HTR-8/SVneo (cell line): ENCODE measurements around the gene CACNA2D3.

Experiments
- DNase-seq: peaks from one replicate; pipeline ENCODE4 v3.0.0; 2011; ENCODE audit warnings: low spot score, mixed read lengths; ENCODE audit not compliant: insufficient read length
- FAIRE-seq: peaks from 2 replicates; lab custom pipeline; 2011; peaks lifted over from hg19 to GRCh38; lab: Jason Lieb, UNC

CACNA2D3 gene

DNA sequence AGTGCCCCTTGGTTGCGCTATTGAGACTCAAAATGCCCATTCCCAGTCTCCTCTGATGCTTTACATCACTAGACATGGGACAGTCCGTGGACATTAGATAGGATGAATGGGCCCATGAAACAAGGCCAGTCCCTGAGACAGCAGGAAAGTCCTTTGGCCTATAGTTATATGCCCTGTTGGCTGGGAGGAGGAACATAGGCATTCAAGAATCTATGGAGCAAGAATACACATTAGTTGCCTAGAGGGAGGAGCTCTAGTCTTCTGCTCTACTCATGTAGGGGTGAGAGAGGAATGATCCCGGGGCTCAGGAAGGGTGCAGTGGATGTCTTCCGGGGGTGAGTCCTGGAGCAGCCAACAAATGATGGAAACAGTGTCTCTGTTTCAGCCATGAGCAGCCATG lies 863.5 kb downstream of the CACNA2D3 start:
- DNase-seq, result no peak
- no peak for FAIRE-seq

- DNase-seq, result no peak
- FAIRE-seq, result no peak
These were observed 863.9 kb downstream of the CACNA2D3 start for GRCh38 chr3:54986294-54986693.

DNA sequence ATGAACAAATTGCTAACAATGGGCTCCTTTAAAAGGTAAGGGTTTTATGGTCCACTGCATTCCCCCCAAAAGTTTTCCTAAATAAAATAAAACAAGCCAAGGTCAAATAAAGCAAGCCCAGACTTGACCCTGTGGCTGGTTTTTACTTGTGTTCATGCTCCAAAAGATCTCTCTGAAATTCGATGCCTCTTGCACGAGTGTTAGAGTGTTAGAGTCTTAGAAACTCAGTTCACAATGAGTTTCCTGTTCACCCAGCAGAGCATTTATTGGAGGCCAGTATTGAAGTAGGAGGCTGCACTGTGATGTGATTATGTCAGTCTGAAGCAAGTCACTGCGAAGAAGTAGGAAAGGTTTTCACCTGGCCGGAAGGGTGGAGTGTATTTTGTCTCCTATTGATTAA lies 865.4 kb downstream of the CACNA2D3 start:
- DNase-seq (no peak), FAIRE-seq (no peak)

DNA sequence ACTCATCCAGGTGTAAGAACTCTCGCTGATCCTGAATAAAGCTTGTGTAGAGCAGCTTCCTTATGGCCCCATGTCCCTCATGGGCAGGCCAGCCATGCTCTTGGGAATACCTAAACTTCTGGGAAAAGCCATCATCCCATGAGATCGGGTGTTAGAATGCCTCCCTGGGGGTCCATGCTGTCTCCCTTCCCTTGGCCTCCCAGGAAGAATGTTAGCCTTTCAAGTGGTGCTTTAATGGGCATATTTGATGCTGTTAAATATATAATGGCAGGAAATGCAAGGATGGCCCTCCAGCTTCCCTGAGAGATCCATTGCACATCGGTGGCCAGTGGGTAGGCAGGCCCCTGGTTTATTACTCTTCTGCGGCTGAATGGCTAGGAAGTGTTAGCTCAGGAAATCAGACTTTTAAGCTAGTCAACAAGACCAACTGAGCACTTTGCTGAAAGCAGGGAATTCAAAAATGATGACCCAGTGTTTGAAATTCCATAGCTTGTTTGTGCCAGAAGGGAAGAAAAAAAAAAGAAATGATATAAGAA lies 866.0 kb downstream of the CACNA2D3 start:
- no peak for DNase-seq
- FAIRE-seq, result no peak

GRCh38 chr3:54988838-54989630 lies 866.7 kb downstream of the CACNA2D3 start:
- FAIRE-seq (no peak), DNase-seq (peak; percentile 21)

DNA sequence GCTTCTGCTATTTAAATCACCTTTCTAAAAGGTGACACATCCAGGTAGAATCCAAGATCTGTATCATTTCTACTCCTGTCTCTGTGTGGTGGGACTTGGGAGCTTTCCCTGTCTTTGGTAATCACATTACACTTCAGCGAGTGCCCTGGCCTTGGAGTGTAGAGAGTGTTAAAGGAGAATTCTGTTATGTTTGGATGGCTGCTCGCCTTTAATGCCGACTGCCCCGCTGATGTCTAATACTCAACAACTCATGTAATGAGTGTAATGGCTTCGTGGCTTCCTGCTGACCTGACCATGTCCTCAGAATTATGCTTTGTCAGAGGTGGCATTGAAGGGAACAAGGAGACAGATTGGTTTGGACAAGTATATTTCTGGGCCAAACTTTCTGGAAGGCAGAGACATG lies 871.8 kb downstream of the CACNA2D3 start:
- no peak for FAIRE-seq

DNA sequence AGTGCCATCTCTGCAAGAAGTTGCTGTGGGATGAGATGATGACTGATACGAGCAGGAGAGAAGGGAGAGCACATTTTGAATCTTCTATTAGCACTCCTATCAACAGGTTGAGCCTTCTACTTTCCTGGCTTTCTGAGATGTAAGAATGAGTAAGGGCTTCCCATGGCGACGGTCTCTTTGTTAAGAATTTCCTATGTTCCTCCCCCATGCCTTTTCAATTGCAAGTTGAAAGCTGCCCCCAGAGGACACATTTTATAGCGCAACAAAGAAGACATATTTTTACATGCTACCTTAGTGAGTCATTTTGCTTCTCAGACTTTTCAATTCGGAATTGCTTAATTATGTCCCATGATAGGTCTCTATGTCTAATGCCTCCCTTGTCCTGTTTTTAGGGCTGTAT lies 876.8 kb downstream of the CACNA2D3 start:
- DNase-seq (peak; percentile 52), FAIRE-seq (peak; percentile 80)

More for the DNA sequence above, 871.8 kb downstream of the CACNA2D3 start:
- no peak for DNase-seq

- no peak for FAIRE-seq
- DNase-seq, result no peak
These were observed 877.5 kb downstream of the CACNA2D3 start for GRCh38 chr3:54999811-55000210.

- FAIRE-seq (peak; percentile 89), DNase-seq (peak; percentile 78)
These were observed 878.2 kb downstream of the CACNA2D3 start for GRCh38 chr3:55000546-55000945.

DNA sequence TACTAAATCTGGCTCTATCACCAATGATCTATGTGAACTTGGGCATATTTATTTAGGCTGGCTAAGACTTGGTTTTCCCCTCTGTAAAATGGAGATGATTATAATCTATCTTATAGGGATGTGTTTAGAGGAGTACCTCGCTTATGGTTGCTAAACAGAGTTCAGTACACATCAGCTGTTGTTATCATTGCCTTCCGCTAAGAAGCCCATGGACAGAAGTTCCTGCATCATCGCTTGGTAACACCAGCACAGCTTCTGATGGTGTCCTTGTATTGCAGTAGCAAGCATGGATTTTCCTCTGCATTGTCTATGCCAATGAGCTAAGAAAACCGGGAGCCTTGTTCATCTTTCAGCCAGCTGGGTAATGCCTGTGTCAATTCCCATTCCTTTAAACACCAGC lies 878.6 kb downstream of the CACNA2D3 start:
- FAIRE-seq, result no peak
- DNase-seq, result no peak

DNA sequence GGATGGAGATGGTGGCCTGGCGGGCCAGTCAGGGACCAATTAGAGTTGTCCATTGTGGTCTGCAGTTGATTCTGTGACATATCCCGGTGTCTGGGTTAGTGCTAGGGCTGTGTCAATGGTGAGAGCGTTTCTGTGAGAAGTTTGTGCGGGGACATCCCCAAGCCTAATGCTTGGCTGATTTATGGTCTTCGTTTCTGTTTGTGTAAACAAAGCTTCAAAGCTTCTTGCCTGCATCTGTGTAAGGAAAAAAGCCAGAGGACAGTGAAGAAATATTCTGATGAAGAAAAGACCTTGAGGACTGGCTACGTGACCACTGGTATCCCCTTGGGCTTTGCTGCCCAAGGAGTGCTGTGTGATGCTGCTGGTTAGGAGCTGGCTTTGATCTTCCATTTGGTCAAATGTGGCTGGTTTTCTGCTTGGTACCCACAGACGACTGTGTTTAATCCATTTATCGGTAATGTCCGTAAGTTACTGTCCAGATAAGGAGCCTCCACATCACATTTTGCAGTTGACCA lies 880.1 kb downstream of the CACNA2D3 start:
- DNase-seq (no peak), FAIRE-seq (peak; percentile 4)

- FAIRE-seq (no peak), DNase-seq (no peak)
These were observed 883.9 kb downstream of the CACNA2D3 start for GRCh38 chr3:55006244-55006676.

GRCh38 chr3:55007971-55008370 lies 885.6 kb downstream of the CACNA2D3 start:
- no peak for DNase-seq
- FAIRE-seq, result no peak

- no peak for DNase-seq
- no peak for FAIRE-seq
These were observed 887.0 kb downstream of the CACNA2D3 start for GRCh38 chr3:55009372-55009771.

DNA sequence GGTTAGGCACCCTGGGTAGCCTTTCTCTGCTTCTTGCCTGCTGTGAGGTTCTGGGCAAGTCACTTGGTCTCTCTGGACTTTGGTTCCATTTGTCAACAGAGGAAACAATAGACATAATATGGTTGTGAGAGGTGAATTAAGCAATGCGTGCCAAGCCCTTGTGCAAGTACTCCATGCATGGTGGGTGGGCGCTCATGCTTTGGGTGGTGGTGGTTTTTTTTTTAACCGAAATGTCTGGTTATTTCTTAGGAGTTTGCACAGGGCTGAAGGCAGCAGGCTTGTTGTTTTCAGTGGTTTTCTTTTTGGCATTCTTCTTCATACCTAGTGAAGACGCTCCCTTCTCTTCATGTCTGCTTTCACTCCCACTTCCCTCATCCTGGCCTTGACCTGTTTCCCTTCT lies 889.7 kb downstream of the CACNA2D3 start:
- DNase-seq, result no peak
- FAIRE-seq, result no peak

DNA sequence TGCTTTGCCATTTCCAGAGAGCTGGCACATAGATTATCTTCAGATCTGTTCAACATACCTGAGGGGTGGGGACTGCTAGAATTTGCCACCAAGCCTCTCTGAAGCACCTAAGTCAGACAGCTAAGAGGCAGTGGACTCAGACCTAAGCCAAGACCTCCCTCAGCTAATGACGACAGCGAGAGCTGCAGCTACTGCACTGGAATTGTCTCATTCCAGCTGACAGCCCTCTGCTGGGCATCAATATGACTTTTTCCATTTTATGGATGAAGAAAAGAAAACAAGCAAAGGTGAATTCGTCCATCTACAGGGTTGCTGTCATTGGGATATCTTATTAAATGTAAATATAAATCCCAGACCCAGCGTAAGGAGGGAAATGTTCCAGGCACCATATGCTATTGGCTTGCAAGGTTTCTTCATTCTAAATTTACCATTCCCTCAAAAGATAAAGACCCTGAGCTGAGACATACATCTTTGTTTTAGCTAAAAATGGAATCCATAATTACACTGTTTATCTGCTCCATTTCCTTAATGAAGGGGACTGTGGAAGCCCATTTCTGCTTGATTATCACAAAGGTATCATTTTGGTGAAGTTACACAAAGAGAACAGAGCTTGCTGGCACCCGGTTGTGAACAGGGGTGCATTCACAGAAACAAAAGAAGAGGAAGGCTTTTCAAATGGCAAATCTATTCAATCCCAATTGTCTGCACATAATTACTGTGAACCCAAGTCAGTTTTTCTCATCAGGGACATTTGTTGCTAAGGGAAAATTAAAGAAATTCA lies 891.0 kb downstream of the CACNA2D3 start:
- FAIRE-seq (peak; percentile 62), DNase-seq (peak; percentile 30)

DNA sequence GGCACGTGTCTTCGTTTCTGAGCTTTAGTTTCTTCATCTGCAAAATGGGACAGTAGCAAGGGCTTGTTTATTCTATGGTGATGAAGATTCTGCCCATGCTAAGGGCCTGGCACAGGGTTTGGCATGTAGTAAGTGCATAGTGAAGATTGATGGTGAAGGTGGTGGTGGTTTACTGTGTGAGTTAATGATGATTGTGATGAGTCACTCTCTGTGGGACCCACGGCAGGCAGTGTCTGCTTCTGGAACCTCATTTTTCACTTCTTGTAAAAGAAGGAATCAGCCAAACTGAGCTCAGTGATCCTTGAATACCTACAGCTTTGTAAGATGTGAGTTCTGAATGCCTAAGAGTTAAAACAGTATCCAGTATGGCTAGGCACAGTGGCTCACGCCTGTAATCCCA lies 891.7 kb downstream of the CACNA2D3 start:
- no peak for DNase-seq
- FAIRE-seq, result no peak

- FAIRE-seq (no peak), DNase-seq (no peak)
These were observed 892.6 kb downstream of the CACNA2D3 start for GRCh38 chr3:55014906-55015305.

GRCh38 chr3:55017876-55018275 lies 895.5 kb downstream of the CACNA2D3 start:
- DNase-seq, result no peak
- no peak for FAIRE-seq

GRCh38 chr3:55030938-55031337 lies 908.6 kb downstream of the CACNA2D3 start:
- DNase-seq (no peak), FAIRE-seq (no peak)
